ENCODE results near the gene KRT2. TPM values are rescaled to one million over a fixed set of nuclear protein-coding genes. Genes with fewer than 3 reads are reported as not detected.

KRT2 gene
- total RNA-seq, 1 experiment from 2014 or later, result not detected

DNA sequence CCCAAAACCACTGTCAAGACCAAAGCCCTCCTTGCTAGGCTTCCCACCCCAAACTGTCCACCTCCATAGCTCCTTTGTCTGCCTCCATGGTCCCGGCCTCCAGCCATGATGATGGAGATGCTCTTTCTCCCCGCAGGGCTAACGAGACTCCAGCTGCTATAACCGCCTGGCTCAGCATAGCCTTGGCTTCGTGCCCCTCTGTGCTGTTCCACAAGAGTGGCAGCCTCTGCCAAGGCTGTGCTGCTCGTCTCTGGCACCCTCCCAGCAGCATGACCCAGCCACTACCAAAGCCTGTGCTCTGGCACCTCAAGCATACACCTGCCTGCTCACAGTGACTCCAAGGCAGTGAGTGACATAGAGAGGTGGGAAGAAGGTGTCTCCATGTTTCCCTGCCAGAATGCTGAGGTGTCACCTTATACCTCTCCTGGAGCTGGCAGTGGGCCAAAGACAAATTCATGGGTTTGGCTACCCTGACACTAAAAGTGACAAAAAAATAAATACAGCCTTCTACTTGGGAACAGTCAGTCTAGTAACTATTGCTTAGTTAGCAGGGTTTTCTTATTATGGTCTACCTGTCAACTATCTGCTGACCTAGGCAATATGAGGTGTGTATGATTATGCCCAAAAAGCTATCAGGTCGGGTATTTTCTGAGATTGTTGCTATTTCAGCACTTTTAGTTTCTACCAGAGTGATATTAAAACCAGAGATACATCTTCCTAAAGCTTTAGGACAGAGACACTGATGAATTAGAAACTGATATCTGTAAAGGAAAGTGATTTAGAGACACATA is 17.6 kb downstream of the KRT2 start:
- no peak for DNase-seq (ENCODE audit: low read depth, low spot score)
- in situ Hi-C loops (cut with HindIII; ENCODE audit: low pct_unique_long_range_greater_than_20kb, low sequenced_read_pairs), result loop anchor here (25.0 kb wide), 1 partner anchor 153 kb away; the partner anchor contains the start of genes KRT3 and KRT76

DNA sequence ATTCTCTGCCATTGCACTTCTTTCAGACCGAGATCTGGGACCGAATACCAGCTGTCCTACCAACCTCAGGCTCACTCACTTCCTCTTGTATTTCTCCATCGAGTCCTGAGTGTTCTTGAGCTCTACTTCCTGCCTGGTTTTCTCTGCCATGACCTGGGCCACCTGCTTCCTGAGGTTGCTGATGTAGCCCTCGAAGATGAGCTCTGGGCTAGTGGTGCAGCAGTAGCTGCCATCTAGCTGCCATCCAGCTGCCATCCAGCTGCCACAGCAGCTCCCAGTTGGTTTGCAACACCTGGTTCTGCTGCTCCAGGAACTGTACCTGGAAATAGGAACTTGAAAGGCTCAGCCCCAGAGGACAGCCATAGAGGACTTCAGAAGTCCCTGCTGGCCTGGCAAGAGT is 18.6 kb downstream of the KRT2 start:
- in situ Hi-C loops (cut with HindIII; ENCODE audit: low pct_unique_long_range_greater_than_20kb, low sequenced_read_pairs), result loop anchor here (25.0 kb wide), 1 partner anchor 154 kb away; the partner anchor contains the start of genes KRT3 and KRT76
- no peak for DNase-seq (ENCODE audit: low read depth, low spot score)

DNA sequence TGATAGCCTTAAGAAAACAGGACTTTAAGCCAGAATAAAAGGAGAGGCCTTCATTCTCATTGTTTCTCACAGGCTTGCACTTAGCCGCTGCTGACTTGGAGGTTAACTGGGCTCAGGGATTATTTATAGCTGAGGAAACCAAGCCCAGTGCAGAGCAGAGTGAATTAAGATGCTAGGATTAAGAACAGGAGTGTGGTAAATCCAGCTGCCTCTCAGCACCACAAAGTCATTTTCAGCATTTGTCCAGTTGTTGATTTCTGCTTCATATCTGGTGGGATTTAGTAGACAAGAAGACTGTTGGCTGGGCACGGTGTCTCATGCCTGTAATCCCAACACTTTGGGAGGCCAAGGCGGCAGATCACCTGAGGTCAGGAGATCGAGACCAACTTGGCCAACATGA is 19.4 kb downstream of the KRT2 start:
- in situ Hi-C loops (cut with HindIII; ENCODE audit: low pct_unique_long_range_greater_than_20kb, low sequenced_read_pairs), result loop anchor here (25.0 kb wide), 1 partner anchor 155 kb away; the partner anchor contains the start of genes KRT3 and KRT76

DNA sequence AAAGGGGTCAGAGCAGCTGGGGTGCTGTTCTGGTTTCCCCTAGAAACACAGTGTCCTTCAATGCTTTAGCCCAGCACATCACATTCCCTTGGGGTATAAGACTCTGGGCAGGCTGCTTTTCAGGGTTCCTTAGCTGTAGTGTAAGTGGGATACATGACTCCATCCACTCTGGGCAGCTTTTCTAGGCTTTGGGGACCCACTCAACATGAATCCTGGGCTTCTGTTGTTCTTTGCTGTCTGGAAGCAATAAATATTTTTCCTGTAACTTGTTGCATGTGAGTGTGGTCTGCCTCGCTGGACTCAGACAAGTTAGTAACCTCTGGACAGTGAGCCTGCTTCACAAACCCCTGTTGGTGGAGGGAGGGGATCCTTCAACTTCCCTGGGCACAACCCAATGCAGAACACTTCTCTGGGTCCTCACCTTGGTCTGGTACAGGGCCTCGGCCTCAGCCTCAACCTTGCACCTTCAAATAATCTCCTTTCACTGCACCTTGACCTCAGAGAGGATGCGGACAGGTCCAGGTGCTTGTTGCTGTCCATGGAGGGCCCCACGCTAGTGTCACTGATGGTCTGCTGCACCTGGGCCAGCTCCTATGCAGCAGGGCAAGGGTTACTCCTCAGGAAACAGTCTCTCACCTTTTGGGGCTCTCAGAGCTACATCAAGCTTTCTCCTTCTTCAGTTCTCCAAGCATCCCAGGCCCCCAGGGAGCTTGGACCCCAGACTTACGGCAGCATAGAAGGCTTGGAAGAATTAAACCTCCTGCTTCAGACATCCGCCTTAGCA is 20.1 kb downstream of the KRT2 start:
- in situ Hi-C loops (cut with HindIII; ENCODE audit: low pct_unique_long_range_greater_than_20kb, low sequenced_read_pairs), result loop anchor here (25.0 kb wide), 1 partner anchor 155 kb away; the partner anchor contains the start of genes KRT3 and KRT76

More for the DNA sequence above, 19.4 kb downstream of the KRT2 start:
- DNase-seq (ENCODE audit: low read depth, low spot score), result no peak

DNA sequence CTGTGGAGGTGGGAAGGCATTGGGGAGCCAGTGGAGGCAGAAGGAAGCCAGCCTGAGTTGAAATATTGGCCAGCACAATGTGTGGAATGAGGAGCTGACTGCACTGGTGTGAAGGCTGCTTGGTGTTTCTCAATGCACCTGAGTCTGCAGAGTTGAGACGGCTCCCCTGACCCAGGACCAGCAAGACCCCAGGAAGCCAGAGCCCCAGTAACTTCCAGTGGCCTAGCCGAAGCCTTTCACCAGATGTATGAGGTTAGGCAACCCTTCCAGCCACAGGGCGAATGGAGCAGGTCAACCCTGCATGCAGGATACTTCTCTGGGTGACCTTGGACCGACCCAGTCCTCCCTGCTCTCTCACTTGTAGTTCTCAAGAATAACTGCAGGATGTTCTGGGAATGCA is 20.7 kb downstream of the KRT2 start:
- no peak for DNase-seq (ENCODE audit: low read depth, low spot score)
- in situ Hi-C loops (cut with HindIII; ENCODE audit: low pct_unique_long_range_greater_than_20kb, low sequenced_read_pairs), result loop anchor here (25.0 kb wide), 1 partner anchor 156 kb away; the partner anchor contains the start of genes KRT3 and KRT76

More for the DNA sequence above, 20.1 kb downstream of the KRT2 start:
- no peak for DNase-seq (ENCODE audit: low read depth, low spot score)

DNA sequence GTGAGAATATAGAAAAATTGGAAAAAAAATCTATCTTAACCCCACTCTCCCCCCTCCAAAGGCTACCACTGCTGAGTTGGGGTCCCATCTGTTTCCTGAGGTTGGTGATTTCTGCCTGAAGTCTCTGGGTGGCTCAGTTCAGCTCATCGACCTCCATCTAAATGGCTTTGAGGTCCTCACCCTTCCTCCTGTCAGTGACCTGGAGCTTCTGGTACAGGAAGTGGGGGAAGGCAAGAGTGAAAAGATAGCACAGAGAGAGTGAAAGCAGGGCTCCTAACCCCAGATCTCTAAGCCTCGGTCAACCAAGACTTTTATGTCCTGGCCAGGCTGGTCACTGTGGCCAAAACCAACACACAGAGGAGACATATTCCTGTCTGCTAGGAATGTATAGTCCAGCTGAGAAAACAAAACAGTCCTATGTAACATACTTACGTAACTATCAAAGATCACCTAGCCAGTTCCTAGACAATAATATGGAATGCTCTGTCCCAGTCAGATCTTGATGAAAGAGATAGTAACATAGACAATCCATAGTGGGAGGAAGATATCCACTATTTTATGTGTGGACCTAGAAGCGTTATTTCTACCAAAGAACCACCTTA is 21.3 kb downstream of the KRT2 start:
- in situ Hi-C loops (cut with HindIII; ENCODE audit: low pct_unique_long_range_greater_than_20kb, low sequenced_read_pairs), result loop anchor here (25.0 kb wide), 1 partner anchor 157 kb away; the partner anchor contains the start of genes KRT3 and KRT76

DNA sequence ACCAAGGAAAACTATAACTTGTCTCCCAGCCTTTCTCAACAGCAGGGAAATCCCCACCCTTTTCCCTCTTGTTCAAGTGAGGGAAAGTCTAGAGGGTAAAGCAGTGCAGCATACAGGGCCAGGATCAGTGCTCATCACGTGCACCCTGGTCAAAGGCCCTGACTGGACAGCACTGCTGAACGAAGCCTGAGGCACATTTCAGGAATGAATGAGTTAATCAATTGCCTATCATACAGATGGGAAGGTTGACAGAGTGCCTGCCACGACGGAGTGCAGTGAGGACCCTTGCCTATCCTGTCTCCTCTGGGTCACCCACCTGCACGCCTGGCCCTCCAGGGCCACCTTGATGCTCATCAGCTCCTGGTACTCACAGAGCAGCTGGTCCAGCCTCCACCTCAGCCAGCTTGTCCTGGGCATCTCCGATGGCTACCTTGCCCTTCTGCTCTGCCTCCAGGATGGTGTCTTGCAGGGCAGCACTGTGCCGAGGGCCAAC is 22.0 kb downstream of the KRT2 start:
- in situ Hi-C loops (cut with HindIII; ENCODE audit: low pct_unique_long_range_greater_than_20kb, low sequenced_read_pairs), result loop anchor here (25.0 kb wide), 1 partner anchor 157 kb away; the partner anchor contains the start of genes KRT3 and KRT76
- DNase-seq (ENCODE audit: low read depth, low spot score), result no peak

More for the DNA sequence above, 21.3 kb downstream of the KRT2 start:
- DNase-seq (ENCODE audit: low read depth, low spot score), result no peak

DNA sequence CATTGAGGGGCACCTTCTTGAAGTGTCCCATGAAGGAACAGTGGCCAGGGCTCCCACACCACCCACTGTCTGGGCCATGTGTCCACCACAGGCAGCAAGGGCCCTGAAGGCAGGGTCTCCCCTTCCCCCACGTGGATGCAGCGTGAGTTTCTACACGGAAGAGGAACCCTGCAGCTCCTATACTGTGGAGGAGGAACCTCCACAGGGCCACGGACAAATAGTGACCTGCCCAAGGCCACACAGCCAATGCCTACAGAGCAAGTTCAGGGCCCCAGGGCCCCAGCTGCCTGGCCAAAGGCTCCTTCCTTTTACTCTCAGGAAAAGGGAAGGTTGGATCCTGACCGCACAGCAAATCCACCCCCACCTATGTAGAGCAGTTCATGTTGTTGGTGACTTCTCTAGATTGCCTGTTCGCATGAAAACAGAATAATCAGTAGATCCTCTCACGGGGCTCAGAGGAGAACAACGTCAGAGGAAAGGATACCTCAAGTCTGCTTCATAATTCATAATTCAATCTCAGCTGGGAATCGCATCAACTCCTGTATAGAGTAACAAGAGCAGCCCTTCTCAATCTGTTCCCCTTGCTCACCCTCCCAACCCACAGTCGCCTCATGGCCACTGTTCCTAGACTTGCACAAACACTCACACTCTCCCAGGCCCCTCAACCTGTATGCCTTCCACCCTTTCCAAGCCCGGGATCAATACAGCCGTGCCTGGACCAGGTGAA is 22.6 kb downstream of the KRT2 start:
- no peak for DNase-seq (ENCODE audit: low read depth, low spot score)
- in situ Hi-C loops (cut with HindIII; ENCODE audit: low pct_unique_long_range_greater_than_20kb, low sequenced_read_pairs), result loop anchor here (25.0 kb wide), 1 partner anchor 158 kb away; the partner anchor contains the start of genes KRT3 and KRT76

DNA sequence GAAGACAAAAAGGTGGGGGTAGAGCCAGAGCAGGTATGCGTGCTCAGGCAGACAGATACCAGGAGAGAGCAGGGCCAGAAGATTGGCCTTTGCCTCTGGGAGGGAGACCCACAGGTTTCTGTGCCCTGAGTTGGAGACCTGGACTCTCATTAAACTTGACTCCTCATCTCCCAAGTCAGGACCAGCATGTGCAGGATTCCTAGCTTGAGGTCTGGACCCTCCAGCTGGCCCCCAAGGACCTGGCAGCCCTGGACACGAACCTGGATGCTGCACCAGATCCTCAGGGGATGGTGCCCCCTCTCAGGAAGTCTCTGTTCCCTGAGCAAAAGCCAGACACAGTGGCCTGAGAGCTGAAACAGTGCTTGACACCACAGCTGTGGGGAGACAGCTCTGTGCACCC is 23.2 kb downstream of the KRT2 start:
- no peak for DNase-seq (ENCODE audit: low read depth, low spot score)
- in situ Hi-C loops (cut with HindIII; ENCODE audit: low pct_unique_long_range_greater_than_20kb, low sequenced_read_pairs), result loop anchor here (25.0 kb wide), 1 partner anchor 158 kb away; the partner anchor contains the start of genes KRT3 and KRT76

DNA sequence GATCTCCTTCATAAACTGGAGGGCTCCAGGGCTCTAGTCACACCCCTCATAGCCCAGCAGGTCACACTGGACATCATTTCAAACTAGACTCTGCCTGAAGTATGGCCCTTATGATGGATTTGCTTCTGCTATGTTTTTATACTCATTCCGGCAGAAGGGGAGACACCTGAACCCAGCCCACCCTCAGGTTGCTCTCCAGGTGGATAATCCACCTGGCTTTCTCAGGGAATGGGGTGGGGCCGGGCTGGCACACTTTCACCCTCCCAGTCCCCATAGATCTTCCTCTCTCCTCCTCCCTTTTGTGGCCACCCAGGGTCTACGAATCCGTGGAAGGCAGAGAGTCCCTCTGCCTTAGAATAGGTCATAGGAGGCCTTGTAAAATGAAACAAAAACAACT is 23.9 kb downstream of the KRT2 start:
- in situ Hi-C loops (cut with HindIII; ENCODE audit: low pct_unique_long_range_greater_than_20kb, low sequenced_read_pairs), result loop anchor here (25.0 kb wide), 1 partner anchor 159 kb away; the partner anchor contains the start of genes KRT3 and KRT76
- no peak for DNase-seq (ENCODE audit: low read depth, low spot score)

DNA sequence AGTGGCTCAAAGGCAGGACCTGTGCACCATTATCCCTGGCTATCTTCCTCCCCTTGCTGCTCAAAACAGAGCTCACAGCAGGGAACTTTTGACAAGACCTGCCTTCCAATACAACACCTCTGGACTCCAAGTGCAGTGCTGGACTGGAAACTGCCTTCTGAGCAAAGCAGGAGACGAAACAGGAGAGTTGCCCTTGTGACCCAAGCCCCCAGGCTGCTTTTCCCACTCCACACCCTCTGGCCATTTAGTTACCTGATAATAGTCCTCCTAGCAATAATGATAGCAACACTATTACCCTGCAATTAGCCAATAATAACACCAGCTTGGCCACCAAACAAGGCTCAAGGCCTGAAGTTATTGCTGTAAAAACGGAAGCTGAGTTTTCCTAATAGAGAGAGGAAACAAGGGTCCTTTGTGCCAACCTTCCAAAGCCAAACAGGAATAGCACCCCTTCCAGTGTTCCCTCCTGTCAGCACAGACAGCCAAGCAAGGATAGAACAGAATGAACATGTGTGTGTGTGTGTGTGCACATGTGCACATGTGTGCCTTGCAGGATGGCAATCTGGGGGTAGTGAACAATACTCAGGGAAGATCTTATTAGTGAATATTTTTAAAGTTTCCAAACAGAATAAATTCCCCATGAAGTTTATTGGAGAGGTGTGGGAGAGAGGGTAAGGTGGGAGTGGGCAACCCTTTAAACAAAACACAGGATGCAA is 24.5 kb downstream of the KRT2 start:
- DNase-seq (ENCODE audit: low read depth, low spot score), result no peak

DNA sequence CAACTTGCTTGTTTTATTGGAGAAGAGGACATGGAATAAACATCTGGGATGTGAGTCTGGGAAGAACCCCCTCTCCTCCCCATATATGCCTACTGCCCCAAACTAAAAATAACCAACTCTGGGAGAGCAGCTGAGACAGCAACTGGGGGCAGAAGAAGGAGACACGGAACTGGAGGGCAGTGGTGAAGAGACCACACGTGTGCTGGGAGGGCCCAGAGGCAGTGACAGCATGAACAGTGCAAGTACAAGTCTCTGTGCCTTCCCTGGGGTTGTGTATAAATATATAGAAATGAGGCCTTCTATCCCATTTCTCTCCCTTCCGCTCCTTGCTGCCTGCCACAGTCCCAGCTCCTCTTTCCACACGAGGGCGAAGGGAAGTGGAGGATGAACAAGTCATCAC is 29.7 kb downstream of the KRT2 start:
- no peak for DNase-seq (ENCODE audit: low read depth, low spot score)
- in situ Hi-C loops (cut with HindIII; ENCODE audit: low pct_unique_long_range_greater_than_20kb, low sequenced_read_pairs), result no loop called here

More for the DNA sequence above, 24.5 kb downstream of the KRT2 start:
- in situ Hi-C loops (cut with HindIII; ENCODE audit: low pct_unique_long_range_greater_than_20kb, low sequenced_read_pairs), result loop anchor here (25.0 kb wide), 1 partner anchor 160 kb away; the partner anchor contains the start of genes KRT3 and KRT76

DNA sequence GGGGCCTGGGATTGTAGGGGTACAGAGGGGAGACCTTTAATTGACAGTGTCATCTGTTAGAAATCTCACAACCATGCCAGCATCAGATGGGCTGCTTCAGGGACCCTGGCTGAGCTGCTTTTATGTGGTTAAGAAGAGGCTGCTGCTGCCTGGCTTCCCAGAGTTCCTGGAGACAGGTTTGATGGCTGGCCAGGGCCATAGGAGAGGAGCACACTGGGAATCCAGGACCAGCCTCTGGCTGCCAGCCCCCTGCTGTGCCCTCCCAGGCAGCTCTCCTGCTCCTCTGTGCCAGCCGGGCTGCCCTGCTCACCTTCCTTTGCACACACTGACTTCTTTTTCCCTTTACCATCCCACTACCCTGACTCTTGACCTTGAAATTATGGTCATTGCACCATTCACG is 33.1 kb downstream of the KRT2 start:
- in situ Hi-C loops (cut with HindIII; ENCODE audit: low pct_unique_long_range_greater_than_20kb, low sequenced_read_pairs), result no loop called here
- DNase-seq (ENCODE audit: low read depth, low spot score), result no peak

DNA sequence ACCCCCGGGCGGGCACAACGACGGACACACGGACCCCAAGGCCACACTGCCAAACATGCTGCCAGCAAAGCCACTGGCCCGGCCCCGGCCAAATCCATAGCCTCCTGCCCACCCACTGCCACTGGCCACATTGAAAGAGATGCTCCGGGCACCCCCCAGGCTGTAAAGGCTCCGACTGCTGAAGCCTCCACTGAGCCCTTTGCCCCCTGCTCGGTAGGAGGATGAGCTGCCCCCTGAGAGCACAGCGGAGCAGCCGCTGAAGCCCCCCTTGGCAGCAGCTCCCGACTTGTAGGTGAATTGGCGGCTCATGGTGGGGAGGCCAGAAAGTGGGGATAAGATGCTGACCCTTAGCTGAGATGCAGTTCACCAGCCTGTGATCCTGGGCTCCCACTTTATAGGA is 33.8 kb downstream of the KRT2 start, which contains the start of gene KRT73:
Gene KRT73 (minus strand): TSS at position 344 of the 400 bp plus-strand sequence. CDS start 35 bp downstream, at position 309.
- DNase-seq (ENCODE audit: low read depth, low spot score), result no peak
- in situ Hi-C loops (cut with HindIII; ENCODE audit: low pct_unique_long_range_greater_than_20kb, low sequenced_read_pairs), result no loop called here

DNA sequence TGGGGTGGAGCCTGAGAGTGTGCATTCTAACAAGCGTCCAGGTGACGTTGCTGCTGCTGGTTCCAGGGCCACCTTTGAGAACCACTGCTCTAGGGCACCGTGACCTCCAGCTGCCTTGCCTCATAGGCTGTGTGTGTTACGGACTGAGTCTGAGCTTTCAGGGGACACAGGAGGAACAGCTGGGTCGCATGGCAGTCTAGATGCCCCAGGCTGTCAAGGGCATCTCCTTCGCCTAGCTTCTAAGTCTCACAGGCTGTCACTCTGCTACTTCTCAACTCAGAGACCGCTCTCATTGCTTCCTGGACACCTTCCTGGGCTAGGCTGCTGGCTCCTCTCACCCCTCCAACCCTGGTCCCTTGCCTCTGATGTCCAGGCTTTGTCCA is 34.6 kb downstream of the KRT2 start:
- in situ Hi-C loops (cut with HindIII; ENCODE audit: low pct_unique_long_range_greater_than_20kb, low sequenced_read_pairs), result no loop called here
- DNase-seq (ENCODE audit: low read depth, low spot score), result no peak
